Immature natural killer cell (primary cell): ENCODE measurements around the gene PSME4. TPM values are rescaled to one million over a fixed set of nuclear protein-coding genes. Genes with fewer than 3 reads are reported as not detected.
"Not testable (repeated sequence)": the region's sequence is repeated elsewhere in the genome, so short reads cannot be mapped to it uniquely, and the experiment has no call there.

Experiments used
- DNase-seq, 3 donors: peaks; one replicate each; pipeline ENCODE4 v3.0.0; 2022; ENCODE audit warnings: mixed read lengths in 1 of 3
- H3K27ac Mint-ChIP-seq, 6 donors: one replicate each; pipeline ENCODE4 v1.8.0; 2020; ENCODE audit warnings: mixed read lengths in 6 of 6, mild to moderate bottlenecking in 5 of 6, inconsistent platforms in 4 of 6, moderate library complexity in 3 of 6
- H3K27me3 Mint-ChIP-seq, 3 donors: one replicate each; pipeline ENCODE4 v1.8.0; 2020 to 2021; ENCODE audit warnings: low read depth in 3 of 3, mild to moderate bottlenecking in 3 of 3, mixed read lengths in 3 of 3, moderate library complexity in 3 of 3, inconsistent platforms in 1 of 3
- H3K36me3 Mint-ChIP-seq, 3 donors: one replicate each; pipeline ENCODE4 v1.8.0; 2020; ENCODE audit warnings: mixed read lengths in 3 of 3, inconsistent platforms in 2 of 3, mild to moderate bottlenecking in 2 of 3
- H3K4me1 Mint-ChIP-seq, 2 donors: one replicate each; pipeline ENCODE4 v1.8.0; 2020; ENCODE audit warnings: inconsistent platforms in 2 of 2, mild to moderate bottlenecking in 2 of 2, mixed read lengths in 2 of 2, moderate library complexity in 1 of 2
- H3K4me3 Mint-ChIP-seq, 5 donors: one replicate each; pipeline ENCODE4 v1.8.0; 2020; ENCODE audit warnings: mild to moderate bottlenecking in 5 of 5, mixed read lengths in 5 of 5, inconsistent platforms in 3 of 5, moderate library complexity in 3 of 5
- H3K9me3 Mint-ChIP-seq, 6 donors: one replicate each; pipeline ENCODE4 v1.8.0; 2020; ENCODE audit warnings: mild to moderate bottlenecking in 6 of 6, mixed read lengths in 6 of 6, inconsistent platforms in 4 of 6, moderate library complexity in 3 of 6
- polyA plus RNA-seq, 3 donors: library from polyadenylated mRNA; unstranded; fragments of 300-500 nt; fragmentation: Illumina TruSeq; gene quantifications; one replicate each; pipeline ENCODE4 v1.2.3, GENCODE V29; 2021

Gene PSME4
- polyA plus RNA-seq, 3 donors from 2014 or later, result 1.8 to 8.8 (median 4.2) TPM

DNA sequence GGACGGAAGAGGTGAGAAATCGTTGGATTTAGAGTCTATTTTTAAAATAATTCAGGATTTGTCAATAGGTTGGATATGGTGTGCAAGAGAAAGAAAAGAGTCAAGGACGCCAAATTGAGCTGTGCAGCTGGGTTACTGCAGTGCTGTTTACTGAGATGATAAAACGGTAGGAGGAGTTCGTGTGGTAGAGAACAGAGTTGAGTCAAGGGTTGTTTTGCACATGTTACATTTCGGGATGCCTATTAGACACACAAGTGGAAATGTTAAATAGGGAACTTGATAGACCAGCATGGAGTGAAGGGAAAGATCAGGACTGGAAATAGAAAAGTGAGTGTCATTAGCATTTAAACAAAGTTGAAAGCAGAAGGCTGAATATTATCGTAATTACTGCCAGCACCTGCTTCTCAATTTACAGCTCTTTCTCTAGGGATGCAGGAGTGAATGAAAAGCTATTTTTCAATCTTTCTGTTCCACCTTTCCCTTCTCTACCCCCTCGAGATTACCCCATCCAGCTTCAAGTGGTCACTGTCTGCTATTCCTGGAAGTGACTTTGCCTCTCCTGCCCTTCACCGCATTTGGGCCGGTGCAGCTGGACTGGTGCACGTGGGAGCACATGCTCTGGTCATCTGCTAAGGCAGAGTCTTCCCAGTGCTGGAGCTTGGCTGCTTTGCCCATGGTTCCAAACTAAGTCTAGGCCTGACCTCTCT lies 141.4 kb downstream of the PSME4 start:
- no peak for DNase-seq
- no peak overlapping the region for H3K27ac Mint-ChIP-seq
- H3K36me3 Mint-ChIP-seq, result peaks cover 8 to 29% (median 22%) of the 10 kb centered on the region in 3 donors
- no peak overlapping the region for H3K4me3 Mint-ChIP-seq
- H3K9me3 Mint-ChIP-seq, result no peaks in the 10 kb centered on the region
- no peaks in the 10 kb centered on the region for H3K4me1 Mint-ChIP-seq
- no peaks in the 10 kb centered on the region for H3K27me3 Mint-ChIP-seq

DNA sequence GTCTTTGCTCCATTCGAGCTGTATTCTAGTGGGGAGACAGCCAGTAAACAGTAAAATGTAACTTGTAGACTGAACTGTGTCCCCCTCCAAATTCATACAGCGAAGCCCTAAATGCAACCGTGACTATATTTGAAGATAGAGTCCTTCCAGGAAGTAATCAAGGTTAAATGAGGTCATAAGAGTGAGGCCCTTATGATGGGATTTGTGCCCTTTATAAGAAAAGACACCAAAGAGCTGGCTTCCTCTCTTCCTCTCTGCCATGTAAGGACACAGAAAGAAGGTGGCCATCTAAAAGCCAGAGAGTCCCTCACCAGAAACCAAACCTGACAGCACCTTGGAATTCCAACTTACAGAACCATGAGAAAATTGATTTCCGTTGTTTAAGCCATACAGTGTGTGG lies 142.5 kb downstream of the PSME4 start:
- Mint-ChIP-seq H3K4me1 (no peaks in the 10 kb centered on the region), H3K27ac (peak overlapping the region in 1 of 6 donors; percentile 14), H3K27me3 (no peaks in the 10 kb centered on the region), H3K36me3 (peaks cover 0 to 20% (median 13%) of the 10 kb centered on the region in 3 donors), H3K4me3 (no peak overlapping the region), H3K9me3 (no peaks in the 10 kb centered on the region)
- DNase-seq, result no peak

DNA sequence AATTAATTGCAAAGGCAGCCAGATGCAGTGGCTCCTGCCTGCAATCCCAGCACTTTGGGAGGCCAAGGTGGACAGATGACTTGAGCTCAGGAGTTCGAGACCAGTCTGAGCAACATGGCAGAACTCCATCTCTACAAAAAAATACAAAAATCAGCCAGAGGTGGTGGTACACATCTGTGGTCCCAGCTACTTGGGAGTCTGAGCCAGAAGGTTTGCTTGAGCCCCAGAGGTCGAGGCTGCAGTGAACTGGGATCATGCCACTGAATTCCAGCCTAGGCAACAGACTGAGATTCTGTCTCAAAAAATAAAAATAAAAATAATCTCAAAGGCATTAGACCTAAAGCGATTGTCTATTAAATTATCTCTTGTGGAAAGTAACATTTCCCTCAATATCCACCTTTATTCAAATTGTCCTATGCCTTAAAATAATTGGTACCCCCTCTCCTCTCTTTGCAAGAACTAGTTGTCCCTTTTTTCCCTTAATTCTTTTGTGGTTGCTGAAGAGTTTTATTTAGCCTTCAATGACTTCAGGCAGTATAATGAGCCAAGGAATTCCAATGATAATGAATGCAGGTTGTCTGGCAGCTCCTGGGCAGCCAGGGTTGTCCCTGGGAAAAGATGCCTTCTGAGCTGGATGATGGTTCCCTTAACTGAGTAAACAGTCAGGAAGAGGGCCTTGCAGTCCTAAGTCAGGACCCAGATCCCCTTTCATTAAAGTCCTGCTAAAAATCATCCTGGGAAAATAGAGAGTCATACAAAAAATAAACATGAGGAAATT lies 143.2 kb downstream of the PSME4 start:
- no peaks in the 10 kb centered on the region for H3K27me3 Mint-ChIP-seq
- DNase-seq, result no peak
- H3K36me3 Mint-ChIP-seq, result peaks cover 0 to 18% (median 17%) of the 10 kb centered on the region in 3 donors
- H3K4me3 Mint-ChIP-seq, result no peak overlapping the region
- no peaks in the 10 kb centered on the region for H3K4me1 Mint-ChIP-seq
- H3K9me3 Mint-ChIP-seq, result no peaks in the 10 kb centered on the region
- no peak overlapping the region for H3K27ac Mint-ChIP-seq

DNA sequence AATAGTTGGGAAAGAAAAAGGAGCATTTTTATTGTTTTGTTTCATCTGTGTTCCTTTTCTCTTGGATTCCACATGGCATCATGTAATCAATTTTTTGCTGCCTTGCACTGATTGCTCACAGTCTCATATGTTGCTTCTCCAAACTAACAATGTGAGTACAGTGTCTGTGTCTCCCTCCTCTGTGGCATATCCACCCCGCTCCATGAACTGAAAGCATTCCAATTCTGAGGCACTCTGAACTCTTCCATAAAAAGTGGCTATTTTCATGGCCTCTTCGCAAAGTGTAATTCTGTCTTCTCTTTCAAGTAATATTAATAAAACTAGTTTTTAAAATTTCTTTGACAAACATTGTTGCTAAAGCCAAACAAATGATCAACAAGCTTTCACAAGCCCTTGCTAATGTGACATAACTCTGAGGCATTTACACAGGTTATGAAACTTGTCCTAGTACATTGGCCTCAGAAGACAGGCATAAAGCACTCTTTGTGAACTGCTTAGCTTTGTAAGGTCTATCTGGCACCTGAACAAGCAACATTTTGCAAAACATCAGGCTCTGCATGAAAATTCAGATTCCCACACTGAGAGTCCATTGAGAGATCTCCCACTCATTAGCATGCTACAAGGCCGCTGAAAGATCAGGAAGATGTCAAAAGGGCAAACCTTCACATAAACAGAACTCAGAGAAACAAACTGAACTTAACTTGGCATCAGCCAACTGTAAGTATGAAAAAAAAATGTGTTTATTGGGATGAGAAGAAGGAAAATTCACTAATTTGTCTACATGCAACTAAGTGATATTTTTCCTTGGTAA lies 144.0 kb downstream of the PSME4 start:
- no peak for DNase-seq
- Mint-ChIP-seq H3K4me3 (no peak overlapping the region), H3K27me3 (no peaks in the 10 kb centered on the region), H3K4me1 (no peaks in the 10 kb centered on the region), H3K27ac (peak overlapping the region in 1 of 6 donors; percentile 11), H3K36me3 (peaks cover 0 to 17% (median 13%) of the 10 kb centered on the region in 3 donors), H3K9me3 (no peaks in the 10 kb centered on the region)

DNA sequence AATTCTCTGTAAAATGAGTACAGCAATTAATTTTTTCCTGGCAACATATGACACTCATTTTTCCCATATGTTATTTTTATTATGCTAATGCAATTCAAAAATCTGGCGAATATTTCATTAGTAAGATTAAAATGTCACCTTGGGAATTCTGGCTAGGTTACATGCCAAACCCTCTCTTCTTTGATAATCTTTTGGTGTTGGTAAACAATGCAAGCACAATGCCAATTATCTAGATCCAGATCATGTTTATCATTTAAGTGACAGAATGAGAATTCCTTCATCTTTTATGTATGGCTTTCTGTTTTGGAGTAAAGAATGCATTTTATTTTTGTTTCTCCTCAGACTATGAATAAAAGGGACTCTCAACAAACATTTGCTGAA lies 144.8 kb downstream of the PSME4 start:
- Mint-ChIP-seq H3K27ac (no peak overlapping the region), H3K9me3 (no peaks in the 10 kb centered on the region)
- no peak for DNase-seq

DNA sequence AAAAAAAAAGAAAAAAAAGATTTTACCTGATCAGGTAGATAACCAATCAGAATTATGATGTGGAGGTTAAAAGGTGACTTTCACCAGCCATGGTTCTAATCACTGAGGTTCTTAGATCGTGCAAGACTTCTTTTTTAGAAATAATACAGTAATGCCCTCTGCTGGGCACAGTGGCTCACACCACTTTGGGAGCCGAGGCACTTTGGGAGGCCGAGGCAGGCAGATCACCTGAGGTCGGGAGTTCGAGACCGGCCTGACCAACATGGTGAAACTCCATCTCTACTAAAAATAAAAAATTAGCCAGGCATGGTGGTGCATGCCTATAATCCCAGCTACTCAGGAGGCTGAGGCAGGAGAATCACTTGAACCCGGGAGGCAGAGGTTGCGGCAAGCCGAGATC lies 147.2 kb downstream of the PSME4 start:
- not testable (repeated sequence) for H3K27me3 Mint-ChIP-seq, H3K4me3 Mint-ChIP-seq, DNase-seq, H3K9me3 Mint-ChIP-seq, H3K4me1 Mint-ChIP-seq, H3K27ac Mint-ChIP-seq
- H3K36me3 Mint-ChIP-seq, result peaks cover 4 to 20% (median 8%) of the 10 kb centered on the region in 3 donors

More for the DNA sequence above, 144.8 kb downstream of the PSME4 start:
- H3K4me1 Mint-ChIP-seq, result no peaks in the 10 kb centered on the region
- peaks cover 0 to 12% (median 8%) of the 10 kb centered on the region in 3 donors for H3K36me3 Mint-ChIP-seq
- no peak overlapping the region for H3K4me3 Mint-ChIP-seq
- peaks cover 0 to 1% (median 0%) of the 10 kb centered on the region in 3 donors for H3K27me3 Mint-ChIP-seq

DNA sequence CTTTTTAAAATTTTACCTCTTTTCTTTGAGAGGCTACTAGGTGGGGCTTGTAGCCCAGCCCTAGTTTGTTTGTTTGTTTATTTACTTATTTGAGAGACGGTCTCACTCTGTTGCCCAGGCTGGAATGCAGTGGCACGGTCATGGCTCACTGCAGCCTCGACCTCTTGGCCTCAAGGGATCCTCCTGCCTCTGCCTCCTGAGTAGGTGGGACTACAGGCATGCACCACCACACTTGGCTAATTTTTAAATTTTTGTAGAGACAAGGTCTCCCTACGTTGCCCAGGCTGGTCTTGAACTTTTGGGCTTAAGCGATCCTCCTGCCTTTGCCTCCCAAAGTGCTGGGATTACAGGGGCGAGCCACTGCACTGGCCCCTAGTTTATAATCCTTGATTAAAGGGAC lies 149.0 kb downstream of the PSME4 start:
- DNase-seq, result no peak
- Mint-ChIP-seq H3K27ac (no peak overlapping the region), H3K27me3 (peaks cover 0 to 2% (median 1%) of the 10 kb centered on the region in 3 donors), H3K9me3 (no peaks in the 10 kb centered on the region), H3K4me3 (no peak overlapping the region), H3K36me3 (peaks cover 12 to 24% (median 12%) of the 10 kb centered on the region in 3 donors), H3K4me1 (no peaks in the 10 kb centered on the region)

DNA sequence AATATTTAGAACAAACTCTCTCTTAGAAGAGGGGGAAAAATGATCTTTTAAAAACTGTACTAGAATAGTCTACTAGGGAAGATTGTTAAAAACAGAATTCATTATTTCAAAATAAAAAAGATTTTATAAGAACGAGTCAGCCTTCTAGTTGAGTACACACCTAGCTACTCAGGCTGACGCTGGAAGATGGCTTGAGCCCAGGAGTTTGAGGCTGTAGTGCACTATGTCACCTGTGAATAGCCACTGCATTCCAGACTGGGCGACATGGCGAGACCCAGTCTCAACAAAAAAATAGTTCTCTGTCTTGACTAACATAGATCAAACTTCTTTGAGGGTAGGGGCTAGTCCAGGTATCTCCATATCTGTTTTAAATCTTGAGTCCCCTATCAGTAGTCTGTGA lies 150.1 kb downstream of the PSME4 start:
- Mint-ChIP-seq H3K4me3 (no peak overlapping the region), H3K4me1 (no peaks in the 10 kb centered on the region), H3K9me3 (no peaks in the 10 kb centered on the region), H3K36me3 (peaks cover 12 to 28% (median 17%) of the 10 kb centered on the region in 3 donors), H3K27ac (no peak overlapping the region), H3K27me3 (peaks cover 0 to 2% (median 1%) of the 10 kb centered on the region in 3 donors)
- no peak for DNase-seq

DNA sequence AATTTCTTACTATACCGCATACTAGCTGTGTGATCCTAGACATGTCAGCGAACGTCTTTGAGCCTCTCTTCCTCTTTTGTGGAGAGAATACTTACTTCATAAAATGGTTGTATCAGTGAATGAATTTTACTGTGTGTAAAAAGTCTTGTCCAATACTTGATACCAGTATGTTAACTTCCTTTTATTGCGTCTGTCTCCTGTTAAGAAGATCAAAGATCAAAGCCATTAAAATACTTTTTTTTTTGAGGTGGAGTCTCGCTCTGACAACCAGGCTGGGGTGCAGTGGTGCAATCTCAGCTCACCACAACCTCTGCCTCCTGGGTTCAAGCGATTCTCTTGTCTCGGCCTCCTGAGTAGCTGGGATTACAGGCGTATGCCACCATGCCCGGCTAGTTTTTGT lies 150.7 kb downstream of the PSME4 start:
- Mint-ChIP-seq H3K36me3 (peaks cover 12 to 34% (median 23%) of the 10 kb centered on the region in 3 donors), H3K27ac (no peak overlapping the region), H3K4me1 (no peaks in the 10 kb centered on the region), H3K9me3 (no peaks in the 10 kb centered on the region), H3K27me3 (peaks cover 0 to 2% (median 1%) of the 10 kb centered on the region in 3 donors), H3K4me3 (no peak overlapping the region)
- no peak for DNase-seq

DNA sequence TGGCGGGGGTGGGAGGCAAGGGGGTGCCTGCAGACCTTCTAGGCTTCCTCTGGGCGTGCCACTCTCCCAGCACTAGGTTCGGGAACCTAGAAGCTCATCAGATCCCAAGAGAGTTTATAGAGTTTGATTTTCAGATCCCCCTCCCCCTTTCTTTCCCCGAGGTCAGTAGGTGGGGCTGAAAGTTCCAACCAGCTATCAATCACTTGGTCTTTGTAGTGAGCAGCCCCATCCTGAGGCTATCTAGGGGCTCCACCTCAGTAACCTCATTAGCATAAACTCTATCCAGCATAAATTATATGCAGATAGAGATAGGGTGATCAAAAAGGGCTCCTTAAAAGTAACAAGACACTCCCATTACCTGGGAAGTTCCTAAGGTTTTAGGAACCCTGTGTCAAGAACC lies 151.2 kb downstream of the PSME4 start:
- Mint-ChIP-seq H3K4me1 (no peaks in the 10 kb centered on the region), H3K9me3 (no peaks in the 10 kb centered on the region), H3K27ac (no peak overlapping the region), H3K4me3 (no peak overlapping the region), H3K27me3 (peaks cover 0 to 2% (median 1%) of the 10 kb centered on the region in 3 donors), H3K36me3 (peaks cover 12 to 34% (median 23%) of the 10 kb centered on the region in 3 donors)
- no peak for DNase-seq

DNA sequence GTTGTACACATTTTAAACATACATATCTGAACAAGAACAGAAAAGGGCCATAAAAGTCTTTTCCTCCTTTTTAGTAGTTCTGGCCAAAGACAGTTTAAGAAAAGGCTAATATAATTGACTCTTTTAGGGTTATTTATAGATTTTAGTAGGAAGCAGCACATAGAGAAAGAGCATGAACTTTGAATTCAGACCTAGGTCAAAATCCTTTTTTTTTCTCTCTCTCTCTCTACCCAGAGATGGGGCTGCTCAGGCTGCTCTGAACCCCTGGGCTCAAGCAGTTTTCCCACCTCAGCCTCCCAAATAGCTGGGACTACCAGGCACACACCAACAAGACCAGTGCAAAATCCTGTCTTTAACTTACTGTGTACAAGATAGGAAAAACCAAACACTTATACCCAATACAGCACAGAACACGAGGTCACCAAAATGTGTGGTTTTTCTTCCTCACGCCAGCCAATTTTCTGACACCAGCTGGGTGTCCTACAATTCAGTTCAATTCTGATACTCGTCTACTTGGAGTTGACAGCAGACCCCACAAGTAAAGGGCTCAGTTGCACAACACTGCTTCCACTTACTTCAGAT lies 151.8 kb downstream of the PSME4 start:
- Mint-ChIP-seq H3K36me3 (peaks cover 12 to 34% (median 23%) of the 10 kb centered on the region in 3 donors), H3K27me3 (peaks cover 0 to 2% (median 1%) of the 10 kb centered on the region in 3 donors), H3K27ac (peak overlapping the region in 3 of 6 donors; percentile 19 to 48 (median 24)), H3K4me3 (no peak overlapping the region), H3K4me1 (no peaks in the 10 kb centered on the region), H3K9me3 (no peaks in the 10 kb centered on the region)
- DNase-seq, result no peak
